ENCODE results near the gene MGAT1. TPM values are rescaled to one million over a fixed set of nuclear protein-coding genes. Genes with fewer than 3 reads are reported as not detected.

The MGAT1 gene
- total RNA-seq, 6 experiments from 2014 or later, result 99.7 to 136 (median 106) TPM

GRCh38 chr5:180787711-180788431 is 14.7 kb downstream of the MGAT1 start:
- TF ChIP-seq POLR2A (IDR thresholded peaks at IDR 0.05) (no peak), CTCF (IDR thresholded peaks at IDR 0.05) (no peak)
- Histone ChIP-seq H3K36me3 (peaks cover 0 to 34% (median 21%) of the 10 kb centered on the region in 4 donors), H3K4me3 (no peak overlapping the region), H3K9me3 (no peaks in the 10 kb centered on the region), H3K4me1 (peaks cover 0 to 11% (median 0%) of the 10 kb centered on the region in 4 donors), H3K27ac (peak overlapping the region in 1 of 3 donors; percentile 51), H3K27me3 (no peaks in the 10 kb centered on the region)
- WGBS (ENCODE audit: insufficient coverage, low coverage, low lambda C conversion rate, missing lambda C conversion rate), result 78% methylated on average over 12 of the region's 20 CpGs
- intact Hi-C loops (cut with DNase I), result loop anchor here in 1 of 2 donors (5.0 kb wide), 1 partner anchor 69 kb away; no protein-coding TSS in a partner anchor
- DNase-seq, result no peak
- no peak for ATAC-seq

GRCh38 chr5:180786531-180787398 is 15.8 kb downstream of the MGAT1 start:
- DNase-seq, result no peak
- H3K36me3 ChIP-seq, result peaks cover 0 to 23% (median 15%) of the 10 kb centered on the region in 4 donors
- H3K4me1 ChIP-seq, result peaks cover 0 to 11% (median 0%) of the 10 kb centered on the region in 4 donors
- TF ChIP-seq CTCF (IDR thresholded peaks at IDR 0.05), result no peak
- no peak for TF ChIP-seq POLR2A (IDR thresholded peaks at IDR 0.05)
- 41% methylated on average over 8 of the region's 21 CpGs for WGBS (ENCODE audit: insufficient coverage, low coverage, low lambda C conversion rate, missing lambda C conversion rate)
- intact Hi-C loops (cut with DNase I), result loop anchor here in 1 of 2 donors (5.0 kb wide), 1 partner anchor 71 kb away; no protein-coding TSS in a partner anchor
- H3K9me3 ChIP-seq, result no peaks in the 10 kb centered on the region
- H3K4me3 ChIP-seq, result no peak overlapping the region
- H3K27ac ChIP-seq, result peak overlapping the region; percentile 37 to 51 (median 40)
- ATAC-seq, result peak; percentile 23 to 52 (median 30)
- H3K27me3 ChIP-seq, result no peaks in the 10 kb centered on the region

GRCh38 chr5:180785794-180786221 is 16.8 kb downstream of the MGAT1 start:
- ATAC-seq (peak; percentile 7 to 16 (median 12)), DNase-seq (no peak)
- peaks cover 0 to 11% (median 0%) of the 10 kb centered on the region in 4 donors for H3K4me1 ChIP-seq
- H3K27ac ChIP-seq, result peak overlapping the region; percentile 37 to 51 (median 40)
- 24% methylated on average over 5 of the region's 5 CpGs for WGBS (ENCODE audit: insufficient coverage, low coverage, low lambda C conversion rate, missing lambda C conversion rate)
- H3K36me3 ChIP-seq, result peaks cover 0 to 14% (median 10%) of the 10 kb centered on the region in 4 donors
- TF ChIP-seq CTCF (IDR thresholded peaks at IDR 0.05), result no peak
- TF ChIP-seq POLR2A (IDR thresholded peaks at IDR 0.05), result no peak
- no peak overlapping the region for H3K4me3 ChIP-seq
- no peaks in the 10 kb centered on the region for H3K9me3 ChIP-seq
- intact Hi-C loops (cut with DNase I), result loop anchor here in 1 of 2 donors (5.0 kb wide), 1 partner anchor 71 kb away; no protein-coding TSS in a partner anchor
- H3K27me3 ChIP-seq, result no peaks in the 10 kb centered on the region

- H3K27me3 ChIP-seq, result no peaks in the 10 kb centered on the region
- DNase-seq (no peak), ATAC-seq (peak; percentile 4 to 19 (median 12))
- no peak overlapping the region for H3K4me3 ChIP-seq
- H3K9me3 ChIP-seq, result no peaks in the 10 kb centered on the region
- no peak for TF ChIP-seq POLR2A (IDR thresholded peaks at IDR 0.05)
- intact Hi-C loops (cut with DNase I), result loop anchor here in 1 of 2 donors (5.0 kb wide), 1 partner anchor 72 kb away; no protein-coding TSS in a partner anchor
- H3K36me3 ChIP-seq, result peaks cover 0 to 8% (median 8%) of the 10 kb centered on the region in 4 donors
- peak overlapping the region; percentile 26 to 51 (median 37) for H3K27ac ChIP-seq
- H3K4me1 ChIP-seq, result peaks cover 0 to 11% (median 0%) of the 10 kb centered on the region in 4 donors
- 53% methylated on average over 11 of the region's 15 CpGs for WGBS (ENCODE audit: insufficient coverage, low coverage, low lambda C conversion rate, missing lambda C conversion rate)
These were observed 17.4 kb downstream of the MGAT1 start for GRCh38 chr5:180785121-180785781.
